Middle frontal gyrus (tissue), 1 donor: ENCODE data around the gene GTF2A1.
A peak's percentile ranks its signal among the peaks of the same experiment; 100 is the strongest.
"Not testable (repeated sequence)": the region's sequence is repeated elsewhere in the genome, so short reads cannot be mapped to it uniquely, and the experiment has no call there.

ENCODE experiments used
- DNase-seq: peaks from one replicate; pipeline ENCODE4 v3.0.0-alpha.2; 2015; ENCODE audit warnings: low spot score; ENCODE audit errors: extremely low spot score

GTF2A1 gene

GRCh38 chr14:81220830-81221578 lies at the start of gene GTF2A1:
TSS of gene GTF2A1 (minus strand) at chr14:81220959. CDS start at chr14:81220518, 441 bp downstream.
- DNase-seq = peak; percentile 95

GRCh38 chr14:81269979-81270375 lies 49.2 kb upstream of the GTF2A1 start:
- no peak for DNase-seq

DNA sequence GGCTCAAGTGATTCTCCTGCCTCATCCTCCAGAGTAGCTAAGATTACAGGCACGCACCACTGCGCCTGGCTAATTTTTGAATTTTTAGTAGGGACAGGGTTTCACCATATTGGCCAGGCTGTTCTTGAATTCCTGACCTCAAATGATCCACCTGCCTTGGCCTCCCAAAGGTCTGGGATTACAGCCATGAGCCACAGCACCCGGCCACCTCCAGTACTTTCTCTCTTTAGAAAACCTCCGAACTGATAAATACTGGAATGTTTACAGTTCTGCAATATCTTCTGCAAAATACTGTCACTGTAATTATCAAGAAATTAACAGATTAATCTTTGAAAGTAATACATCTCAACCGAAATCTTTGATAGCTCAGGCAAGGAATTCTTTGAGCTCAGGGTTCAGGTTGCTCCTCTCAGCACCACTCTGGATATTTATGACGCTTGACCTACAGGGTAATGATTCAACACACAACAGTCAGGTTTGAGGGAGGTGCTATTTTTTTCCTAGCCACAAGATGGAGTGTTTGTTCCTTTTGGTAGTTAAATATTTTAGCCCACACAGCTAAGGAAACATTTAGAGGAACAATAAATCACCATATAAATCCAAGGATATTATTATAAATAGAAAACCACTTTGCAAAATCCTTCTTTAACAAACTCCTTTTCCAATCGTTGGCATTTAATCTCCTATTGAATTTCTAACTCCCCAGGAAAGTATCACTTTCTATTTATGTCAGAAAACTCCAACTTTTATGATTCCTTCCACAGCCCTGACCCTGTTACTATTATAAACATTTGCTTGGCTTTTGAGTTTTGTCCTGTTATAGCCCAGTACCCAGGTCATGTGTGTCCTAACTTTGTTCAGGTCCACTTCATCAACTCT lies 48.6 kb upstream of the GTF2A1 start:
- DNase-seq = no peak

GRCh38 chr14:81268016-81268416 lies 47.3 kb upstream of the GTF2A1 start:
- DNase-seq = no peak

GRCh38 chr14:81265636-81266169 lies 44.9 kb upstream of the GTF2A1 start:
- no peak for DNase-seq

DNA sequence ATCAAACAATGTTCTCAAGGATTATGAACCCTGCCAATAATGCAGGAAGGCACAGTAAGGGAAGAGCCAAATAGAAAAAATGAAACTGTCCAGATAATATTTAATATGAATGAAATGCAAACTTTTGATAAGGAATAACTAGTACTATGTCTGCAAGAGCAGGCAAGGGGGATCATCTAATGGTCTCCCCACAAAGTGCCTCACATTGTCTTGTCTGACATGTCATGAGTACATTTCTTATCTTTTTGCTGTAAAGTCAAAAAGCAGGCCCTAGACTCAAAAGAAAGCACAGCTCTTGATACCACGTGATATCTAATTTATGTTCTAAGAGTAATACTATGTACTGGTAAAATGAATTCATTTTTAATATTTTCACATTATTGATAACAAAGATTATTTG lies 43.9 kb upstream of the GTF2A1 start:
- DNase-seq = no peak

DNA sequence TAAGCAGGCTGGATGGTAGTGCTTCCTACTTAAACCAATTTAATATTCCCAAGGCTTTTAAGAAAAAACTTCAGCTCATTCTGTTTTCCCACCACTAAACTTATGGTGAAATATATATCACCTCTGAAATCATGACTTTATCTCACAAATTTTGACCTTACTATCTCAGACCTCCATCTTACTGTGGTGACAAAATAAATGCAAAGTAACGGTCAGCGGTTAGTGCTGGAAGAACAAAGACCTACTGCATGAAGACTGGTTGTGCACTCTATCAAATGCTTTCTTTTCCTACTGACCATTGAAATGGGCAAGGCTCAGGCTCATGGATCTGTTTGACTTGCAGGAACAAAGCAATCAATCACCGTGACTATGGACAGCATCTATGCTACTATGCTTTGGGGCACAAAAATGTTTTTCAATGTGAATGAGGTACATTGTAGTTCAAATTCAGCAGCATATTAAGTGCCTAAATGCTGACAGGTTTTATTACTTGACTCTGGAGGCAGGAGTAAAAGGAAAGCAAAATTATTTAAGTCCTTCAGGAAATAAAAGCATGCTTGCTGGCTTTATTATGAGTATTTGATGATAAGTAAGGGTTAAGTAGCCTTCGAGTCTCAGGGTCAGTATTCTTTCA lies 43.1 kb upstream of the GTF2A1 start:
- DNase-seq = no peak

GRCh38 chr14:81261176-81261575 lies 40.4 kb upstream of the GTF2A1 start:
- DNase-seq = no peak

- no peak for DNase-seq
Measured at GRCh38 chr14:81260732-81261131, 40.0 kb upstream of the GTF2A1 start.

- no peak for DNase-seq
Measured at GRCh38 chr14:81256289-81256960, 35.7 kb upstream of the GTF2A1 start.

GRCh38 chr14:81252278-81252677 lies 31.5 kb upstream of the GTF2A1 start:
- DNase-seq = no peak

- DNase-seq = no peak
Measured at GRCh38 chr14:81247271-81247766, 26.6 kb upstream of the GTF2A1 start.

GRCh38 chr14:81246461-81247270 lies 25.9 kb upstream of the GTF2A1 start:
- no peak for DNase-seq

DNA sequence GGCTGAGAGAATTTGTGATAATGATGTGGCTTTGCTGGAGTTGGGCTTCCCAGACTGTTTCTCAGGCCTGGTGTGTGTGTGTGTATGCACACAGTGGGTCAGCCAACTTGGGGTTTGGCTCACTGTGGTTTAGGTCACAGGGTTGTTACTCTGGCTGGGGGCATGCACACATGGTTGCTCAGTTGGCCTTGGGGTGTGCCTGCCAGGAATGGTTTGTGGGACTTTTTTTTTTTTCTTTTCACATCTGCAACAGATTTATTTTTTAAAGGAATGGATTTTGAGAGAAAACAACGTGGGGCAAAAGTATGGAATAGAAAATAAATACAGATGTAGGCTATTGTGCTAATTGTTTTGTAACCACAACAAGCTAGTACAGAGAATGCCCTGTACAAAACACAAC lies 25.0 kb upstream of the GTF2A1 start:
- DNase-seq = no peak

DNA sequence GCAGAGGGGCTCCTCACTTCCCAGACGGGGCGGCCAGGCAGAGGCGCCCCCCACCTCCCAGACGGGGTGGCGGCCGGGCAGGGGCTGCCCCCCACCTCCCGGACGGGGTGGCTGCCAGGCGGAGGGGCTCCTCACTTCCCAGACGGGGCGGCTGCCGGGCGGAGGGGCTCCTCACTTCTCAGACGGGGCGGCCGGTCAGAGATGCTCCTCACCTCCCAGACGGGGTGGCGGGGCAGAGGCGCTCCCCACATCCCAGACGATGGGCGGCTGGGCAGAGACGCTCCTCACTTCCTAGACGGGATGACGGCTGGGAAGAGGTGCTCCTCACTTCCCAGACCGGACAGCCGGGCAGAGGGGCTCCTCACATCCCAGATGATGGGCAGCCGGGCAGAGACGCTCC lies 23.7 kb upstream of the GTF2A1 start:
- not testable (repeated sequence) for DNase-seq

DNA sequence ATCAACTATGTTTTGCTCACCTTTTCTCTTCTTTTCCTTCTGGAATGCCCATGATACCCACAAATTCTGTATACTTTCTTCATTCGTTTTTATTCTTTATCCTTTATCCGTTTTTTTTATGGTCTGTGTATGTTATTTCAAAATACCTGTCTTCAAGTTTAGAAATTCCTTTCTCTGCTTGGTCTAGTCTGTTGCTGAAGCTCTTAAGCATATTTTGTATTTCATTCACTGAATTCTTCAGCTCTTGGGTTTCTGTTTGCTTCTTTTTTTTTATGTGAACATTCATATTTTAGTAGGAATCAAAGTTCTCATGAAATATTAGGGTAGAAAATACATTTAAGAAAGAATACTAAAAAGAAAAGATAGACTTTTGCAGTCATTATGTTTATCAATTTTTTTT lies 22.7 kb upstream of the GTF2A1 start:
- DNase-seq = no peak

- DNase-seq = not testable (repeated sequence)
Measured at GRCh38 chr14:81236849-81237248, 16.1 kb upstream of the GTF2A1 start.

DNA sequence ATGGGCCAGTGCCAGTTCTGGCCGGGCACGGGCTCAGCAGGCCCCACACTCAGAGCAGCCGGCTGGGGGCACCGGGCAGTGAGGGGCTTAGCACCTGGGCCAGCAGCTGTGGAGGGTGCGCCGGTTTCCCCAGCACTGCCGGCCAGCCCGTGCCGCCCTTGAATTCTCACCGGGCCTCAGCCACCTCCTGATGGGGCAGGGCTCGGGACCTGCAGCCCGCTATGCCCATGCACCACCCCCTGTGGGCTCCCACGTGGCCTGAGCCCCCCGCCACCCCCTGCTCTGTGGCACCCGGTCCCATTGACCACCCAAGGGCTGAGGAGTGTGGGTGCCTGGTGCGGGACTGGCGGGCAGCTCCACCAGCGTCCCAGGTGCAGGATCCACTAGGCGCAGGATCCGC lies 15.4 kb upstream of the GTF2A1 start:
- no peak for DNase-seq

GRCh38 chr14:81235096-81235495 lies 14.3 kb upstream of the GTF2A1 start:
- DNase-seq = no peak

GRCh38 chr14:81234278-81234677 lies 13.5 kb upstream of the GTF2A1 start:
- no peak for DNase-seq
